Measurements from ENCODE around the gene SLC39A10.

DNA sequence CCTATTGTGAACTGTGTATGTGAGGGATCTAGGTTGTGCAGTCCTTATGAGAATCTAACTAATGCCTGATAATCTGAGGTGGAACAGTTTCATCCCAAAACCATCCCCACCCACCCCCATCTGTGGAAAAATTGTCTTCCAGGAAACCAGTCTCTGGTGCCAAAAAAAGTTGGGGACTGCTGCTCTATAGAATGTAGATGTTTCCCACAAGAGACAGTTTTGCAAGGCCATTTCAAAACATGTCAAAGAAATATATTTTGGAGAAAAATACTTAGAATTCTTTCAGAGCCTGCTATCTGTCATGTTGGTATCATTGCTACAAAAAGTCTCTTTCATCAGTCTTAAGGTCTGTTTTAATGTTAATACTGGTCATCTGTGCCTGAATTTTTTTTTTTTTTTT, 4.1 kb upstream of the SLC39A10 start:
- TF ChIP-seq CC2D1A (IDR thresholded peaks at IDR 0.05) (no peak), LCOR (CRISPR knock-in tag; IDR thresholded peaks at IDR 0.05) (no peak), MAZ (CRISPR knock-in tag; conservative IDR thresholded peaks at IDR 0.05 in 1 of 2, IDR thresholded peaks at IDR 0.05 in 1 of 2) (no peak), ZNF253 (CRISPR knock-in tag; conservative IDR thresholded peaks at IDR 0.05) (no peak), POLR2A (conservative IDR thresholded peaks at IDR 0.05) (no peak), CBX2 (IDR thresholded peaks at IDR 0.05; ENCODE audit: insufficient read depth, low read length, poor library complexity, severe bottlenecking) (no peak), ZBTB8A (IDR thresholded peaks at IDR 0.05; ENCODE audit: partially characterized antibody) (no peak), MTA2 (IDR thresholded peaks at IDR 0.05; ENCODE audit: low read depth) (no peak)
- TF ChIP-seq, protein P1, sequence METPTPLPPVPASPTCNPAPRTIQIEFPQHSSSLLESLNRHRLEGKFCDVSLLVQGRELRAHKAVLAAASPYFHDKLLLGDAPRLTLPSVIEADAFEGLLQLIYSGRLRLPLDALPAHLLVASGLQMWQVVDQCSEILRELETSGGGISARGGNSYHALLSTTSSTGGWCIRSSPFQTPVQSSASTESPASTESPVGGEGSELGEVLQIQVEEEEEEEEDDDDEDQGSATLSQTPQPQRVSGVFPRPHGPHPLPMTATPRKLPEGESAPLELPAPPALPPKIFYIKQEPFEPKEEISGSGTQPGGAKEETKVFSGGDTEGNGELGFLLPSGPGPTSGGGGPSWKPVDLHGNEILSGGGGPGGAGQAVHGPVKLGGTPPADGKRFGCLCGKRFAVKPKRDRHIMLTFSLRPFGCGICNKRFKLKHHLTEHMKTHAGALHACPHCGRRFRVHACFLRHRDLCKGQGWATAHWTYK (CRISPR knock-in tag; IDR thresholded peaks at IDR 0.05) = no peak
- TF ChIP-seq, protein P2, sequence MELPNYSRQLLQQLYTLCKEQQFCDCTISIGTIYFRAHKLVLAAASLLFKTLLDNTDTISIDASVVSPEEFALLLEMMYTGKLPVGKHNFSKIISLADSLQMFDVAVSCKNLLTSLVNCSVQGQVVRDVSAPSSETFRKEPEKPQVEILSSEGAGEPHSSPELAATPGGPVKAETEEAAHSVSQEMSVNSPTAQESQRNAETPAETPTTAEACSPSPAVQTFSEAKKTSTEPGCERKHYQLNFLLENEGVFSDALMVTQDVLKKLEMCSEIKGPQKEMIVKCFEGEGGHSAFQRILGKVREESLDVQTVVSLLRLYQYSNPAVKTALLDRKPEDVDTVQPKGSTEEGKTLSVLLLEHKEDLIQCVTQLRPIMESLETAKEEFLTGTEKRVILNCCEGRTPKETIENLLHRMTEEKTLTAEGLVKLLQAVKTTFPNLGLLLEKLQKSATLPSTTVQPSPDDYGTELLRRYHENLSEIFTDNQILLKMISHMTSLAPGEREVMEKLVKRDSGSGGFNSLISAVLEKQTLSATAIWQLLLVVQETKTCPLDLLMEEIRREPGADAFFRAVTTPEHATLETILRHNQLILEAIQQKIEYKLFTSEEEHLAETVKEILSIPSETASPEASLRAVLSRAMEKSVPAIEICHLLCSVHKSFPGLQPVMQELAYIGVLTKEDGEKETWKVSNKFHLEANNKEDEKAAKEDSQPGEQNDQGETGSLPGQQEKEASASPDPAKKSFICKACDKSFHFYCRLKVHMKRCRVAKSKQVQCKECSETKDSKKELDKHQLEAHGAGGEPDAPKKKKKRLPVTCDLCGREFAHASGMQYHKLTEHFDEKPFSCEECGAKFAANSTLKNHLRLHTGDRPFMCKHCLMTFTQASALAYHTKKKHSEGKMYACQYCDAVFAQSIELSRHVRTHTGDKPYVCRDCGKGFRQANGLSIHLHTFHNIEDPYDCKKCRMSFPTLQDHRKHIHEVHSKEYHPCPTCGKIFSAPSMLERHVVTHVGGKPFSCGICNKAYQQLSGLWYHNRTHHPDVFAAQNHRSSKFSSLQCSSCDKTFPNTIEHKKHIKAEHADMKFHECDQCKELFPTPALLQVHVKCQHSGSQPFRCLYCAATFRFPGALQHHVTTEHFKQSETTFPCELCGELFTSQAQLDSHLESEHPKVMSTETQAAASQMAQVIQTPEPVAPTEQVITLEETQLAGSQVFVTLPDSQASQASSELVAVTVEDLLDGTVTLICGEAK (IDR thresholded peaks at IDR 0.05) = no peak
- TF ChIP-seq, protein P2 (CRISPR knock-in tag; IDR thresholded peaks at IDR 0.05) = no peak
- TF ChIP-seq, protein P3, sequence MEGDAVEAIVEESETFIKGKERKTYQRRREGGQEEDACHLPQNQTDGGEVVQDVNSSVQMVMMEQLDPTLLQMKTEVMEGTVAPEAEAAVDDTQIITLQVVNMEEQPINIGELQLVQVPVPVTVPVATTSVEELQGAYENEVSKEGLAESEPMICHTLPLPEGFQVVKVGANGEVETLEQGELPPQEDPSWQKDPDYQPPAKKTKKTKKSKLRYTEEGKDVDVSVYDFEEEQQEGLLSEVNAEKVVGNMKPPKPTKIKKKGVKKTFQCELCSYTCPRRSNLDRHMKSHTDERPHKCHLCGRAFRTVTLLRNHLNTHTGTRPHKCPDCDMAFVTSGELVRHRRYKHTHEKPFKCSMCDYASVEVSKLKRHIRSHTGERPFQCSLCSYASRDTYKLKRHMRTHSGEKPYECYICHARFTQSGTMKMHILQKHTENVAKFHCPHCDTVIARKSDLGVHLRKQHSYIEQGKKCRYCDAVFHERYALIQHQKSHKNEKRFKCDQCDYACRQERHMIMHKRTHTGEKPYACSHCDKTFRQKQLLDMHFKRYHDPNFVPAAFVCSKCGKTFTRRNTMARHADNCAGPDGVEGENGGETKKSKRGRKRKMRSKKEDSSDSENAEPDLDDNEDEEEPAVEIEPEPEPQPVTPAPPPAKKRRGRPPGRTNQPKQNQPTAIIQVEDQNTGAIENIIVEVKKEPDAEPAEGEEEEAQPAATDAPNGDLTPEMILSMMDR (IDR thresholded peaks at IDR 0.05 in 2 of 3, conservative IDR thresholded peaks at IDR 0.05 in 1 of 3; ENCODE audit: insufficient read depth in 2 of 3, low read depth in 1 of 3, low read length in 3 of 3) = no peak
- TF ChIP-seq, protein P4, sequence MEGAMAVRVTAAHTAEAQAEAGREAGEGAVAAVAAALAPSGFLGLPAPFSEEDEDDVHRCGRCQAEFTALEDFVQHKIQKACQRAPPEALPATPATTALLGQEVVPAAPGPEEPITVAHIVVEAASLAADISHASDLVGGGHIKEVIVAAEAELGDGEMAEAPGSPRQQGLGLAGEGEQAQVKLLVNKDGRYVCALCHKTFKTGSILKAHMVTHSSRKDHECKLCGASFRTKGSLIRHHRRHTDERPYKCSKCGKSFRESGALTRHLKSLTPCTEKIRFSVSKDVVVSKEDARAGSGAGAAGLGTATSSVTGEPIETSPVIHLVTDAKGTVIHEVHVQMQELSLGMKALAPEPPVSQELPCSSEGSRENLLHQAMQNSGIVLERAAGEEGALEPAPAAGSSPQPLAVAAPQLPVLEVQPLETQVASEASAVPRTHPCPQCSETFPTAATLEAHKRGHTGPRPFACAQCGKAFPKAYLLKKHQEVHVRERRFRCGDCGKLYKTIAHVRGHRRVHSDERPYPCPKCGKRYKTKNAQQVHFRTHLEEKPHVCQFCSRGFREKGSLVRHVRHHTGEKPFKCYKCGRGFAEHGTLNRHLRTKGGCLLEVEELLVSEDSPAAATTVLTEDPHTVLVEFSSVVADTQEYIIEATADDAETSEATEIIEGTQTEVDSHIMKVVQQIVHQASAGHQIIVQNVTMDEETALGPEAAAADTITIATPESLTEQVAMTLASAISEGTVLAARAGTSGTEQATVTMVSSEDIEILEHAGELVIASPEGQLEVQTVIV (CRISPR knock-in tag; IDR thresholded peaks at IDR 0.05; ENCODE audit: borderline replicate concordance) = no peak

All from K562 (cell line).